Right lobe of liver (tissue), 4 donors: ENCODE data around the gene ZBTB3.

ENCODE experiments used
- POLR2A ChIP-seq: fragments of 450-650 bp; IDR thresholded peaks from one replicate; pipeline ENCODE4 v1.6.1; 2017; ENCODE audit warnings: antibody characterized with exemption, mild to moderate bottlenecking
- TF ChIP-seq, protein P1 (sequence below), 4 donors: fragments of 200-600 bp in 3 of 4; fragments of 450-650 bp in 1 of 4; IDR thresholded peaks; one replicate each; pipeline versions ENCODE4 v1.5.1 to v1.8.0; 2016 to 2022; ENCODE audit warnings: antibody characterized with exemption in 4 of 4, mild to moderate bottlenecking in 2 of 4
- donor health status: DM: no; HTN: no; CAD: no.
- donor health status: DM: no; HTN: no; CAD: no.
- donor health status: DM: no; HTN: yes; CAD: no.

DNA sequence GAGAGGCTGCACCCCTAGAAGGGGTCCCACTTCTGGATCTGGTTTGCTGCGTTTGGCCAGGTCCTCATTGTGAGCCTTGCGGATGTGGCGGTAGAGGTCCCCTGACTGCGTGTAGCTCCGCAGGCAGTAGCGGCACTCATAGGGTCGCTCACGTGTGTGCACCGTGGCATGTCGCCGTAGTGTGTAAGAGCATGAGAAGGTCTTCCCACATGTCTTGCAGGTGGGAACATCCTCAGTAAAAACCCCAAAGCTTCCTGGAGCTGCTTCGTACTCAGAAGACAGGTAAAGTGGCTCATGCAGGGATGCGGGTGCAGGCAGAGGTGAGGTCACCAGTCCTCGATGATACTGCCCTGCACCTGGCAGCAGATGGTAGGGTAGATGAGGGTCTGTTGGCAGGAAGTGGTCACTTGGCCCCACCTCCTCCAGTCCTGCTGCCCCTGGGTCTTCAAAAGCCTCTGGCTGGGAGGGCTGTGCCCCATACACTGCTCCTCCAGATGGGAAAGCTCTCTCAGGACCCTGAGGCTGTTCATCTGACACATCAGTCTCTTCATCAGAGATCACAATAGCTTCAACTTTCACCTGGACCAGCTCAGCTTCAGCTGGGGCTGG lies 1.7 kb downstream of the ZBTB3 start:
- TF ChIP-seq, protein P1, sequence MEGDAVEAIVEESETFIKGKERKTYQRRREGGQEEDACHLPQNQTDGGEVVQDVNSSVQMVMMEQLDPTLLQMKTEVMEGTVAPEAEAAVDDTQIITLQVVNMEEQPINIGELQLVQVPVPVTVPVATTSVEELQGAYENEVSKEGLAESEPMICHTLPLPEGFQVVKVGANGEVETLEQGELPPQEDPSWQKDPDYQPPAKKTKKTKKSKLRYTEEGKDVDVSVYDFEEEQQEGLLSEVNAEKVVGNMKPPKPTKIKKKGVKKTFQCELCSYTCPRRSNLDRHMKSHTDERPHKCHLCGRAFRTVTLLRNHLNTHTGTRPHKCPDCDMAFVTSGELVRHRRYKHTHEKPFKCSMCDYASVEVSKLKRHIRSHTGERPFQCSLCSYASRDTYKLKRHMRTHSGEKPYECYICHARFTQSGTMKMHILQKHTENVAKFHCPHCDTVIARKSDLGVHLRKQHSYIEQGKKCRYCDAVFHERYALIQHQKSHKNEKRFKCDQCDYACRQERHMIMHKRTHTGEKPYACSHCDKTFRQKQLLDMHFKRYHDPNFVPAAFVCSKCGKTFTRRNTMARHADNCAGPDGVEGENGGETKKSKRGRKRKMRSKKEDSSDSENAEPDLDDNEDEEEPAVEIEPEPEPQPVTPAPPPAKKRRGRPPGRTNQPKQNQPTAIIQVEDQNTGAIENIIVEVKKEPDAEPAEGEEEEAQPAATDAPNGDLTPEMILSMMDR (IDR thresholded peaks at IDR 0.05): no peak
- TF ChIP-seq POLR2A: no peak
